IMR-90 (cell line): Measurements from ENCODE around the gene DLX3. TPM values are rescaled to one million over a fixed set of nuclear protein-coding genes. Genes with fewer than 3 reads are reported as not detected.

Source experiments
- ATAC-seq: fragments of 200-7000 bp; cut with Tn5 transposase; 2 replicates; pipeline ENCODE4 v1.9.1; 2020; ENCODE audit warnings: low read depth, mild to moderate bottlenecking, moderate library complexity
- BruUV-seq: library from RNA; stranded (reverse); fragments of 400-500 nt; replicated peaks from 2 replicates; lab custom pipeline; 2021; lab: Mats Ljungman, UMichigan
- CTCF ChIA-PET: fragments of 300-600 bp; formaldehyde crosslinking; extraction: SDS; loops from one replicate; lab custom pipeline; 2021; ENCODE audit warnings: antibody characterized with exemption; lab: Yijun Ruan, JAX
- POLR2A ChIA-PET: fragments of 300-600 bp; sonication (Branson Sonifier 250); formaldehyde crosslinking; loops from one replicate; lab custom pipeline; 2022; ENCODE audit warnings: antibody characterized with exemption; ENCODE audit not compliant: unreplicated experiment; lab: Charles Lee
- DNase-seq: peaks from one replicate; pipeline ENCODE4 v3.0.0; 2013
- H2AFZ ChIP-seq: replicated peaks from 2 replicates; pipeline ENCODE3; 2013; ENCODE audit warnings: low read length, mild to moderate bottlenecking; ENCODE audit not compliant: poor library complexity
- H2AK5ac ChIP-seq: 2 replicates; pipeline ENCODE4 v1.6.1; 2013; ENCODE audit warnings: low read depth, low read length, inconsistent platforms
- H2AK9ac ChIP-seq: replicated peaks from 2 replicates; pipeline ENCODE3; 2013; ENCODE audit warnings: mild to moderate bottlenecking, low read depth, low read length, moderate library complexity; ENCODE audit not compliant: poor library complexity
- H2BK120ac ChIP-seq: 2 replicates; pipeline ENCODE4 v1.6.1; 2013; ENCODE audit warnings: low read depth, low read length, inconsistent platforms
- H2BK15ac ChIP-seq: 3 replicates; pipeline ENCODE4 v1.6.1; 2013; ENCODE audit warnings: low read depth, low read length, inconsistent platforms
- H2BK20ac ChIP-seq: 2 replicates; pipeline ENCODE4 v1.6.1; 2013; ENCODE audit warnings: low read depth, mild to moderate bottlenecking, inconsistent platforms, low read length, moderate library complexity
- H2BK5ac ChIP-seq: 2 replicates; pipeline ENCODE4 v1.6.1; 2013; ENCODE audit warnings: mild to moderate bottlenecking, low read depth, low read length, inconsistent platforms; ENCODE audit not compliant: poor library complexity, severe bottlenecking
- H3K14ac ChIP-seq: replicated peaks from 2 replicates; pipeline ENCODE4 v1.6.1; 2013; ENCODE audit warnings: low read depth, low read length, inconsistent platforms
- H3K18ac ChIP-seq: 2 replicates; pipeline ENCODE4 v1.6.1; 2013; ENCODE audit warnings: low read depth, low read length, control low read depth
- H3K23ac ChIP-seq: 2 replicates; pipeline ENCODE4 v1.6.1; 2013; ENCODE audit warnings: low read depth, low read length, inconsistent platforms
- H3K27ac ChIP-seq: 2 replicates; pipeline ENCODE4 v1.5.1; 2013; ENCODE audit warnings: mild to moderate bottlenecking, control low read depth, low read length; ENCODE audit not compliant: insufficient read depth
- H3K27me3 ChIP-seq: 2 replicates; pipeline ENCODE4 v1.6.1; 2013; ENCODE audit warnings: low read length; ENCODE audit not compliant: control insufficient read depth, insufficient read depth
- H3K36me3 ChIP-seq: 2 replicates; pipeline ENCODE4 v1.6.1; 2013; ENCODE audit warnings: low read length, mixed read lengths; ENCODE audit not compliant: control insufficient read depth, insufficient read depth
- H3K4ac ChIP-seq: 2 replicates; pipeline ENCODE4 v1.6.1; 2013; ENCODE audit warnings: low read depth, low read length, inconsistent platforms
- H3K4me1 ChIP-seq: 2 replicates; pipeline ENCODE4 v1.6.1; 2013; ENCODE audit warnings: low read length, mixed read lengths; ENCODE audit not compliant: control insufficient read depth, insufficient read depth
- H3K4me2 ChIP-seq: 2 replicates; pipeline ENCODE4 v1.6.1; 2013; ENCODE audit warnings: low read depth, mild to moderate bottlenecking, control low read depth, low read length, moderate library complexity
- H3K4me3 ChIP-seq: 2 replicates; pipeline ENCODE4 v1.5.1; 2013; ENCODE audit warnings: low read depth, mild to moderate bottlenecking, control low read depth, low read length, moderate library complexity; ENCODE audit not compliant: insufficient read depth
- H3K56ac ChIP-seq: 2 replicates; pipeline ENCODE4 v1.6.1; 2013; ENCODE audit warnings: low read length, inconsistent platforms; ENCODE audit not compliant: insufficient read depth; ENCODE audit errors: extremely low read depth
- H3K79me1 ChIP-seq, 2 experiments: 2 replicates each; pipeline ENCODE4 v1.6.1; 2013; ENCODE audit warnings: low read length in 2 of 2, inconsistent platforms in 1 of 2, low read depth in 1 of 2
- H3K9ac ChIP-seq: 2 replicates; pipeline ENCODE4 v1.6.1; 2013; ENCODE audit warnings: low read depth, low read length, control low read depth
- H3K9me1 ChIP-seq: 2 replicates; pipeline ENCODE4 v1.6.1; 2013; ENCODE audit warnings: low read length, inconsistent platforms; ENCODE audit not compliant: insufficient read depth
- H3K9me3 ChIP-seq: 2 replicates; pipeline ENCODE4 v1.6.1; 2013; ENCODE audit warnings: low read length; ENCODE audit not compliant: control insufficient read depth, insufficient read depth
- H4K20me1 ChIP-seq: 2 replicates; pipeline ENCODE4 v1.6.1; 2013; ENCODE audit warnings: low read length, inconsistent platforms; ENCODE audit not compliant: insufficient read depth
- H4K5ac ChIP-seq: 2 replicates; pipeline ENCODE4 v1.6.1; 2013; ENCODE audit warnings: mild to moderate bottlenecking, low read depth, low read length, control low read depth
- H4K8ac ChIP-seq, 2 experiments: 2 replicates each; pipeline ENCODE4 v1.6.1; 2013; ENCODE audit warnings: low read depth in 2 of 2, low read length in 2 of 2, control low read depth in 1 of 2, inconsistent platforms in 1 of 2
- H4K91ac ChIP-seq: 2 replicates; pipeline ENCODE4 v1.6.1; 2013; ENCODE audit warnings: low read depth, low read length, inconsistent platforms; ENCODE audit not compliant: insufficient read depth
- BHLHE40 ChIP-seq: fragments of 150-350 bp; IDR thresholded peaks from 2 replicates; pipeline ENCODE4 v1.6.1; 2016; ENCODE audit warnings: mild to moderate bottlenecking, low read depth, low read length
- CTCF ChIP-seq: conservative IDR thresholded peaks from 2 replicates; pipeline ENCODE4 v1.5.1; 2012; ENCODE audit warnings: mild to moderate bottlenecking, low read depth, low read length, improper control_type of control experiment
- ELK1 ChIP-seq: fragments of 150-350 bp; IDR thresholded peaks from 2 replicates; pipeline ENCODE4 v1.6.1; 2016; ENCODE audit warnings: low read depth, mild to moderate bottlenecking, low read length, moderate library complexity, borderline replicate concordance
- FOS ChIP-seq: fragments of 150-350 bp; IDR thresholded peaks from 2 replicates; pipeline ENCODE4 v1.6.1; 2016; ENCODE audit warnings: low read depth, low read length
- MAZ ChIP-seq: IDR thresholded peaks from 2 replicates; pipeline ENCODE4 v1.6.1; 2012; ENCODE audit warnings: low read depth, mild to moderate bottlenecking, low read length, improper control_type of control experiment, moderate library complexity, borderline replicate concordance
- RAD21 ChIP-seq: IDR thresholded peaks from 2 replicates; pipeline ENCODE4 v1.6.1; 2012; ENCODE audit warnings: low read length, improper control_type of control experiment
- SMC3 ChIP-seq: fragments of 150-350 bp; IDR thresholded peaks from 2 replicates; pipeline ENCODE4 v1.6.1; 2016; ENCODE audit warnings: low read depth, mild to moderate bottlenecking, antibody characterized with exemption, low read length, moderate library complexity
- USF2 ChIP-seq: fragments of 150-350 bp; IDR thresholded peaks from 2 replicates; pipeline ENCODE4 v1.6.1; 2017; ENCODE audit warnings: mild to moderate bottlenecking, antibody characterized with exemption, low read length, low read depth
- WGBS, 2 experiments: methylation state at CpG; one replicate each; pipeline versions ENCODE4 v1.1.5 to v1.1.7; 2013; ENCODE audit warnings: missing lambda C conversion rate in 2 of 2; ENCODE audit not compliant: insufficient read length in 1 of 2; ENCODE audit errors: extremely low coverage in 2 of 2; 5-methylcytosine and 5-hydroxymethylcytosine counted together
- dilution Hi-C: fragments of 300-500 bp; cut with HindIII; formaldehyde crosslinking; loops from one replicate; pipeline ENCODE4 v1.14.3; 2018; ENCODE audit warnings: low sequenced_read_pairs; ENCODE audit not compliant: unreplicated experiment
- in situ Hi-C: fragments of 300-500 bp; cut with MboI; formaldehyde crosslinking; loops from 3 replicates; pipeline ENCODE4 v1.14.3; 2019; ENCODE audit warnings: low sequenced_read_pairs, inconsistent platforms, mixed read lengths
- intact Hi-C: fragments of 100-400 bp; cut with micrococcal nuclease; formaldehyde crosslinking; loops from 2 replicates; pipeline ENCODE4 v1.10.0; 2022
- polyA plus RNA-seq, 3 experiments: library from polyadenylated mRNA; depleted of rRNA; stranded (reverse); fragments of >200 nt; gene quantifications; 2 replicates each; pipeline ENCODE4 v1.2.3, GENCODE V29; 2012; ENCODE audit warnings: low replicate concordance in 1 of 3
- total RNA-seq: library from RNA; depleted of rRNA; stranded (reverse); fragments of >200 nt; gene quantifications from 2 replicates; pipeline ENCODE4 v1.2.3, GENCODE V29; 2012

DLX3 gene
- total and polyA plus RNA-seq, 2 of the 4 experiments (the other 2 are of a cell fraction) = not detected

GRCh38 chr17:49968405-49969133, 26.5 kb downstream of the DLX3 start (continued):
- no peak for TF ChIP-seq ELK1

GRCh38 chr17:49967621-49968404, 27.2 kb downstream of the DLX3 start:
- Histone ChIP-seq H3K14ac (no peak overlapping the region), H4K20me1 (peaks cover 5% of the 10 kb centered on the region), H2BK20ac (no peak overlapping the region), H3K56ac (no peak overlapping the region), H2AK9ac (no peak overlapping the region), H3K27me3 (peaks cover 98% of the 10 kb centered on the region), H2AFZ (peak overlapping the region; percentile 52), H2AK5ac (no peak overlapping the region), H3K27ac (no peak overlapping the region), H3K9me3 (peaks cover 21% of the 10 kb centered on the region), H2BK120ac (no peak overlapping the region), H4K5ac (no peak overlapping the region), H2BK15ac (no peak overlapping the region), H3K4ac (no peak overlapping the region), H3K36me3 (no peaks in the 10 kb centered on the region), H4K8ac (no peak overlapping the region), H3K9ac (0 out of 2 replicates have a peak overlapping the region, but pooled peaks have one; percentile 35), H3K4me2 (peak overlapping the region; percentile 73), H3K4me1 (no peaks in the 10 kb centered on the region), H3K4me3 (peak overlapping the region; percentile 22), H4K91ac (no peak overlapping the region), H3K23ac (no peak overlapping the region), H3K79me1 (no peaks in the 10 kb centered on the region), H3K9me1 (no peaks in the 10 kb centered on the region), H3K18ac (no peak overlapping the region), H2BK5ac (no peak overlapping the region)
- POLR2A ChIA-PET = no interaction called here
- BruUV-seq = no TSS peak
- intact Hi-C loops (no loop called here), dilution Hi-C loops (no loop called here), in situ Hi-C loops (no loop called here)
- no peak for DNase-seq
- CTCF ChIA-PET = interaction anchor here (1.3 kb wide), 1 partner anchor 16 kb away, joined by 5 read pairs; no protein-coding TSS in a partner anchor
- 0% methylated on average over 2 of the region's 10 CpGs; no CpG with 5 or more reads in 1 of the 2 experiments for WGBS, 2 experiments
- ATAC-seq = no peak
- TF ChIP-seq BHLHE40 = no peak
- TF ChIP-seq FOS = no peak
- no peak for TF ChIP-seq CTCF
- TF ChIP-seq ELK1 = no peak
- no peak for TF ChIP-seq MAZ
- no peak for TF ChIP-seq SMC3
- TF ChIP-seq USF2 = no peak
- no peak for TF ChIP-seq RAD21
